Fibroblast of the aortic adventitia (primary cell): ENCODE data around the gene CFD. TPM values are rescaled to one million over a fixed set of nuclear protein-coding genes. Genes with fewer than 3 reads are reported as not detected.
"Not testable (repeated sequence)": the region's sequence is repeated elsewhere in the genome, so short reads cannot be mapped to it uniquely, and the experiment has no call there.

Experiments used
- DNase-seq: peaks from one replicate; pipeline ENCODE4 v3.0.0-alpha.2; 2010; ENCODE audit warnings: low read depth
- H3K4me3 ChIP-seq: 2 replicates; pipeline ENCODE4 v1.5.1; 2011; ENCODE audit warnings: low read depth, mild to moderate bottlenecking, control low read depth, low read length, moderate library complexity
- CTCF ChIP-seq: IDR thresholded peaks from 2 replicates; pipeline ENCODE4 v1.5.1; 2011; ENCODE audit warnings: mild to moderate bottlenecking, low read length, control low read depth, inconsistent platforms; ENCODE audit not compliant: insufficient read depth
- total RNA-seq: library from RNA; depleted of rRNA; stranded (reverse); fragments of >200 nt; gene quantifications from 2 replicates; pipeline ENCODE4 v1.2.3, GENCODE V29; 2012; ENCODE audit warnings: low replicate concordance

CFD gene
- total RNA-seq, 1 donor = 25.8 TPM

DNA sequence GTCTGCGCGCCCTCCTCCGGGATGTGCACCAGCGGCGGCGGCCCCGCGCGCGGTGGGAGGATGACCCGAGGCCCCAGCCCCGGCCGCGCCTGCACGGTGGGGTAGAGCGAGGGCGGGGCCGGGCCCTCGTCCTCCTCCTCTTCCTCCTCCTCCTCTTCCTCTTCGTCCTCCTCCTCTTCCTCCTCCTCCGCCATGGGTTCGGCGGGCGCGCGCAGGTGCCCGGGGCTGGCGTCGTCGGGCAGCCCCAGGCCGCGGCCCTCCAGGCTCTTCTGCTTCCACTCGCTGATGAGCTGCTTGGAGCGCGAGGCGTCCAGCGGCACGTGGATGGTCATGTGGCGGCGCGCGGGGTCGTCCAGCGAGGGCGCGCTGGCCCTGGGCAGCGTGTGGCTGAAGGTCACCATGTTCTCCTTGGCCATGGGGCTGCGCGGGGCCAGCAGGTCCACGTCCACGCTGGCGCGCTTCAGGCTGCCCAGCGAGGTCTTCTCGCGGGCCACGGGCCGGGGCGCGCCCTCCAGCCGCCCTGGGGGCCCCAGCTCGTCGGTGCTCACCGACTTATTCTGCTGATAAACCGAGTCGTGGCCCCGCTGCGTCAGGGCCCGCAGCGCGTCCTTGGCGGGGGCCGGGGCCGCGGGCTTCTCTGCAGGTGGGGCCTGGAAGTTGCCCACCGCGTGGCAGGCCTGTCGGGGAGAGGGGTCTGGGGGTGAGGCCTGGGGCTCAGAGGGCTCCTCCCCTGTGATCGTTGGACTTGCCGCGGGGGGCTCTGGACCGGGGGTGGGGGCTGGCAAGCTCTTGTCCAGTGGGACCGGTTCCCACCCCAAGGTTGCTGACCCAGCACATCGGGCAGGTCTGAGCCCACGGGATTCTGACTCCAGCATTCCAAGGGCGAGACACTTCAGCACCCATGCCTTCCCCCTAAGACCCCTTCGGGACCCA, 46.0 kb upstream of the CFD start:
- no peak for DNase-seq
- no peak overlapping the region for H3K4me3 ChIP-seq
- TF ChIP-seq CTCF = no peak

GRCh38 chr19:814152-815078, 45.0 kb upstream of the CFD start:
- H3K4me3 ChIP-seq = no peak overlapping the region
- DNase-seq = no peak
- no peak for TF ChIP-seq CTCF

DNA sequence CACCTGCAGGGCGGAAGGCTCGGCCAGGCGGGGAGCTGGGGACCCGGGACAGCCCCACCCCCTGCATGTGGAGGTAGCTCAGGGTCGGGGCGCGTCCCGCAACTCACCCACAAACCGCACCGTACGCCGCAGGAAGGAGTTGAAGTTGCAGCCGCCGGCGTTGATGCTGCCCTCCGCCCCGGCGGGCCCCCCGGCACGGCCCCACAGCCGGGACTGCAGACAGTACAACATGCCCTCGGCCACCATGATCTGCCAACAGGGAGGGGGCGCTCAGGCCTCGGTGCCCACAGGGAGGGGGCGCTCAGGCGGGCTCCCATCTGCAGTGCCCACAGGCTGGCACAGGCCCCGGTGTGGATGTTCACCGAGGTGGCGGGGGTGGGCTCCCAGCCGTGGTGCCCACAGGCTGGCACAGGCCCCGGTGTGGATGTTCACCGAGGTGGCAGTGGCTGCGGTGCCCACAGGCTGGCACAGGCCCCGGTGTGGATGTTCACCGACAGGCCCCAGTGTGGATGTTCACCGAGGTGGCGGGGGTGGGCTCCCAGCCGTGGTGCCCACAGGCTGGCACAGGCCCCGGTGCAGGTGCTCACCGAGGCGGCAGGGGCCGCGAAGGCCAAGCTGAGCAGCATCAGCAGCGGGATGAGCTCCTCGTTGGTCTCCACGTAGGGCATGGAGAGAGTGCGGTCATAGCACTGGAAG, 44.2 kb upstream of the CFD start:
- DNase-seq = no peak
- no peak overlapping the region for H3K4me3 ChIP-seq
- no peak for TF ChIP-seq CTCF

DNA sequence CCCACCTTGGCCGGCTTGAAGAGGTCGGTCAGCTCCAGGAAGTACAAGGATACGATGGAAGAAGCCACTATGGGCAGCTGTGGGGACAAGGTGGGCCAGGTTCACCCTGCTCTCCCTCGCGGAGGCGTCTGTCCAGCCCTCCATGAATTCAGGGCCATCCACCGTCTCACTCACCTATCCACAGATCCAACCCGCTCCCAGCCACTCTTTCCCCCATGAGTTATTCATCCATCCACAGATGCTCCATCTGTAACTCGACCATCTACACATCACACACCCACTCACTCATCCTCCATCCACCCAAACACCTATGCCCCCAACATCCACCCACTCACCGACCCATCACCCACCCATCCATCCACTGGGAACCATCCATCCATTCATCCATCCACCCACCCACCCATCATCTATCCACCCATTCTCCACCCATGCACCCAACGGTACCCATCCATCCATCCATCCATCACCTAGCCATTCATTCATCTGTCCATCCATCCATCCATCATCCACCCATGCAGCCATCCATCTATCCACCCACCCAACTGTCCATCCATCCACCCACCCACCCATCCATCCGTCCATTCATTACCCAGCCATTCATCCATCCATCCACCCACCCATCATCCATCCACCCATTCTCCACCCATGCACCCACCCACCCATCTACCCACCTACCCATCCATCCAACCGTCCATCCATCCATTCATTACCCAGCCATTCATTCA, 43.5 kb upstream of the CFD start:
- no peak overlapping the region for H3K4me3 ChIP-seq
- TF ChIP-seq CTCF = no peak
- no peak for DNase-seq

DNA sequence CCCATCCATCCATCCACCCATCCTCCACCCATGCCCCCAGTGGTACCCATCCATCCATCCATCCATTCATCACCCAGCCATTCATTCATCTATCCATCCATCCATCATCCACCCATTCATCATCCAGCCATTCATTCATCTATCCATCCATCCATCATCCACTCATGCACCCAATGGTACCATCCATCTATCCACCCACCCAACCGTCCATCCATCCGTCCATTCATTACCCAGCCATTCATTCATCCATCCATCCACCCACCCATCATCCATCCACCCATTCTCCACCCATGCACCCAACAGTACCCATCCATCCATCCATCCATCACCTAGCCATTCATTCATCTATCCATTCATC, 43.0 kb upstream of the CFD start:
- no peak for DNase-seq
- H3K4me3 ChIP-seq = no peak overlapping the region
- TF ChIP-seq CTCF = no peak

GRCh38 chr19:820212-820611, 39.3 kb upstream of the CFD start:
- DNase-seq, H3K4me3 ChIP-seq: not testable (repeated sequence)
